B cell (primary cell): ENCODE data around the gene HIGD1A.

Source experiments
- EZH2 ChIP-seq: IDR thresholded peaks from 2 replicates; pipeline ENCODE4 v1.6.1; 2012; ENCODE audit warnings: borderline replicate concordance, low read depth, mild to moderate bottlenecking, moderate library complexity, low read length; ENCODE audit not compliant: insufficient read depth, poor library complexity, severe bottlenecking
- TF ChIP-seq, protein P1 (sequence below): fragments of 200-600 bp; IDR thresholded peaks from one replicate; pipeline ENCODE4 v1.8.0; 2022; ENCODE audit warnings: antibody characterized with exemption, mild to moderate bottlenecking

DNA sequence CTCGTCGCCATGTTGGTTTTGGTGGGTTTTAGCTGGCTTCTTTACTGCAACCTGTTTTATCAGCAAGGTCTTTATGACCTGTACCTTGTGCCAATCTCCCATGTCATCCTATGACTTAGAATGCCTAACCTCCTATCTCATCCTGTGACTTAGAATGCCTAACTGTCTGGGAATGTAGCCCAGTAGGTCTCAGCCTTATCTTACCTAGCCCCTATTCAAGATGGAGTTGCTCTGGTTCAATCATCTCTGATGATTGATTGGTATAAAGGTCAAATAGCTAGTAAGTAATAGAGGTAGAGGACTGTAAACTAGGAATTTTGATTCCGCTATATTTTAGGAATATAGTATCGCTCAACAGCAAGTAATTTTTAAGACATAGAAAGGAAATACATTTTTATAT is 3.6 kb upstream of the HIGD1A start:
- TF ChIP-seq, protein P1, sequence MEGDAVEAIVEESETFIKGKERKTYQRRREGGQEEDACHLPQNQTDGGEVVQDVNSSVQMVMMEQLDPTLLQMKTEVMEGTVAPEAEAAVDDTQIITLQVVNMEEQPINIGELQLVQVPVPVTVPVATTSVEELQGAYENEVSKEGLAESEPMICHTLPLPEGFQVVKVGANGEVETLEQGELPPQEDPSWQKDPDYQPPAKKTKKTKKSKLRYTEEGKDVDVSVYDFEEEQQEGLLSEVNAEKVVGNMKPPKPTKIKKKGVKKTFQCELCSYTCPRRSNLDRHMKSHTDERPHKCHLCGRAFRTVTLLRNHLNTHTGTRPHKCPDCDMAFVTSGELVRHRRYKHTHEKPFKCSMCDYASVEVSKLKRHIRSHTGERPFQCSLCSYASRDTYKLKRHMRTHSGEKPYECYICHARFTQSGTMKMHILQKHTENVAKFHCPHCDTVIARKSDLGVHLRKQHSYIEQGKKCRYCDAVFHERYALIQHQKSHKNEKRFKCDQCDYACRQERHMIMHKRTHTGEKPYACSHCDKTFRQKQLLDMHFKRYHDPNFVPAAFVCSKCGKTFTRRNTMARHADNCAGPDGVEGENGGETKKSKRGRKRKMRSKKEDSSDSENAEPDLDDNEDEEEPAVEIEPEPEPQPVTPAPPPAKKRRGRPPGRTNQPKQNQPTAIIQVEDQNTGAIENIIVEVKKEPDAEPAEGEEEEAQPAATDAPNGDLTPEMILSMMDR = no peak
- no peak for TF ChIP-seq EZH2
